IMR-90 (cell line): ENCODE results near the gene NUBPL. TPM values are rescaled to one million over a fixed set of nuclear protein-coding genes. Genes with fewer than 3 reads are reported as not detected.
"Not testable (repeated sequence)": the region's sequence is repeated elsewhere in the genome, so short reads cannot be mapped to it uniquely, and the experiment has no call there.

Experiments used
- ATAC-seq: fragments of 200-7000 bp; cut with Tn5 transposase; 2 replicates; pipeline ENCODE4 v1.9.1; 2020; ENCODE audit warnings: low read depth, mild to moderate bottlenecking, moderate library complexity
- BruUV-seq: library from RNA; stranded (reverse); fragments of 400-500 nt; replicated peaks from 2 replicates; lab custom pipeline; 2021; lab: Mats Ljungman, UMichigan
- CTCF ChIA-PET: fragments of 300-600 bp; formaldehyde crosslinking; extraction: SDS; loops from one replicate; lab custom pipeline; 2021; ENCODE audit warnings: antibody characterized with exemption; lab: Yijun Ruan, JAX
- POLR2A ChIA-PET: fragments of 300-600 bp; sonication (Branson Sonifier 250); formaldehyde crosslinking; loops from one replicate; lab custom pipeline; 2022; ENCODE audit warnings: antibody characterized with exemption; ENCODE audit not compliant: unreplicated experiment; lab: Charles Lee
- DNase-seq: peaks from one replicate; pipeline ENCODE4 v3.0.0; 2013
- H2AFZ ChIP-seq: replicated peaks from 2 replicates; pipeline ENCODE3; 2013; ENCODE audit warnings: low read length, mild to moderate bottlenecking; ENCODE audit not compliant: poor library complexity
- H2AK5ac ChIP-seq: 2 replicates; pipeline ENCODE4 v1.6.1; 2013; ENCODE audit warnings: low read depth, low read length, inconsistent platforms
- H2AK9ac ChIP-seq: replicated peaks from 2 replicates; pipeline ENCODE3; 2013; ENCODE audit warnings: mild to moderate bottlenecking, low read depth, low read length, moderate library complexity; ENCODE audit not compliant: poor library complexity
- H2BK120ac ChIP-seq: 2 replicates; pipeline ENCODE4 v1.6.1; 2013; ENCODE audit warnings: low read depth, low read length, inconsistent platforms
- H2BK15ac ChIP-seq: 3 replicates; pipeline ENCODE4 v1.6.1; 2013; ENCODE audit warnings: low read depth, low read length, inconsistent platforms
- H2BK20ac ChIP-seq: 2 replicates; pipeline ENCODE4 v1.6.1; 2013; ENCODE audit warnings: low read depth, mild to moderate bottlenecking, inconsistent platforms, low read length, moderate library complexity
- H2BK5ac ChIP-seq: 2 replicates; pipeline ENCODE4 v1.6.1; 2013; ENCODE audit warnings: mild to moderate bottlenecking, low read depth, low read length, inconsistent platforms; ENCODE audit not compliant: poor library complexity, severe bottlenecking
- H3K14ac ChIP-seq: replicated peaks from 2 replicates; pipeline ENCODE4 v1.6.1; 2013; ENCODE audit warnings: low read depth, low read length, inconsistent platforms
- H3K18ac ChIP-seq: 2 replicates; pipeline ENCODE4 v1.6.1; 2013; ENCODE audit warnings: low read depth, low read length, control low read depth
- H3K23ac ChIP-seq: 2 replicates; pipeline ENCODE4 v1.6.1; 2013; ENCODE audit warnings: low read depth, low read length, inconsistent platforms
- H3K27ac ChIP-seq: 2 replicates; pipeline ENCODE4 v1.5.1; 2013; ENCODE audit warnings: mild to moderate bottlenecking, control low read depth, low read length; ENCODE audit not compliant: insufficient read depth
- H3K27me3 ChIP-seq: 2 replicates; pipeline ENCODE4 v1.6.1; 2013; ENCODE audit warnings: low read length; ENCODE audit not compliant: control insufficient read depth, insufficient read depth
- H3K36me3 ChIP-seq: 2 replicates; pipeline ENCODE4 v1.6.1; 2013; ENCODE audit warnings: low read length, mixed read lengths; ENCODE audit not compliant: control insufficient read depth, insufficient read depth
- H3K4ac ChIP-seq: 2 replicates; pipeline ENCODE4 v1.6.1; 2013; ENCODE audit warnings: low read depth, low read length, inconsistent platforms
- H3K4me1 ChIP-seq: 2 replicates; pipeline ENCODE4 v1.6.1; 2013; ENCODE audit warnings: low read length, mixed read lengths; ENCODE audit not compliant: control insufficient read depth, insufficient read depth
- H3K4me2 ChIP-seq: 2 replicates; pipeline ENCODE4 v1.6.1; 2013; ENCODE audit warnings: low read depth, mild to moderate bottlenecking, control low read depth, low read length, moderate library complexity
- H3K4me3 ChIP-seq: 2 replicates; pipeline ENCODE4 v1.5.1; 2013; ENCODE audit warnings: low read depth, mild to moderate bottlenecking, control low read depth, low read length, moderate library complexity; ENCODE audit not compliant: insufficient read depth
- H3K56ac ChIP-seq: 2 replicates; pipeline ENCODE4 v1.6.1; 2013; ENCODE audit warnings: low read length, inconsistent platforms; ENCODE audit not compliant: insufficient read depth; ENCODE audit errors: extremely low read depth
- H3K79me1 ChIP-seq, 2 experiments: 2 replicates each; pipeline ENCODE4 v1.6.1; 2013; ENCODE audit warnings: low read length in 2 of 2, inconsistent platforms in 1 of 2, low read depth in 1 of 2
- H3K9ac ChIP-seq: 2 replicates; pipeline ENCODE4 v1.6.1; 2013; ENCODE audit warnings: low read depth, low read length, control low read depth
- H3K9me1 ChIP-seq: 2 replicates; pipeline ENCODE4 v1.6.1; 2013; ENCODE audit warnings: low read length, inconsistent platforms; ENCODE audit not compliant: insufficient read depth
- H3K9me3 ChIP-seq: 2 replicates; pipeline ENCODE4 v1.6.1; 2013; ENCODE audit warnings: low read length; ENCODE audit not compliant: control insufficient read depth, insufficient read depth
- H4K20me1 ChIP-seq: 2 replicates; pipeline ENCODE4 v1.6.1; 2013; ENCODE audit warnings: low read length, inconsistent platforms; ENCODE audit not compliant: insufficient read depth
- H4K5ac ChIP-seq: 2 replicates; pipeline ENCODE4 v1.6.1; 2013; ENCODE audit warnings: mild to moderate bottlenecking, low read depth, low read length, control low read depth
- H4K8ac ChIP-seq, 2 experiments: 2 replicates each; pipeline ENCODE4 v1.6.1; 2013; ENCODE audit warnings: low read depth in 2 of 2, low read length in 2 of 2, control low read depth in 1 of 2, inconsistent platforms in 1 of 2
- H4K91ac ChIP-seq: 2 replicates; pipeline ENCODE4 v1.6.1; 2013; ENCODE audit warnings: low read depth, low read length, inconsistent platforms; ENCODE audit not compliant: insufficient read depth
- WGBS, 2 experiments: methylation state at CpG; one replicate each; pipeline versions ENCODE4 v1.1.5 to v1.1.7; 2013; ENCODE audit warnings: missing lambda C conversion rate in 2 of 2; ENCODE audit not compliant: insufficient read length in 1 of 2; ENCODE audit errors: extremely low coverage in 2 of 2; 5-methylcytosine and 5-hydroxymethylcytosine counted together
- dilution Hi-C: fragments of 300-500 bp; cut with HindIII; formaldehyde crosslinking; loops from one replicate; pipeline ENCODE4 v1.14.3; 2018; ENCODE audit warnings: low sequenced_read_pairs; ENCODE audit not compliant: unreplicated experiment
- in situ Hi-C: fragments of 300-500 bp; cut with MboI; formaldehyde crosslinking; loops from 3 replicates; pipeline ENCODE4 v1.14.3; 2019; ENCODE audit warnings: low sequenced_read_pairs, inconsistent platforms, mixed read lengths
- intact Hi-C: fragments of 100-400 bp; cut with micrococcal nuclease; formaldehyde crosslinking; loops from 2 replicates; pipeline ENCODE4 v1.10.0; 2022
- polyA plus RNA-seq, 3 experiments: library from polyadenylated mRNA; depleted of rRNA; stranded (reverse); fragments of >200 nt; gene quantifications; 2 replicates each; pipeline ENCODE4 v1.2.3, GENCODE V29; 2012; ENCODE audit warnings: low replicate concordance in 1 of 3
- total RNA-seq: library from RNA; depleted of rRNA; stranded (reverse); fragments of >200 nt; gene quantifications from 2 replicates; pipeline ENCODE4 v1.2.3, GENCODE V29; 2012

NUBPL gene
- total and polyA plus RNA-seq, 2 of the 4 experiments (the other 2 are of a cell fraction) = 5.4 to 11.5 TPM

DNA sequence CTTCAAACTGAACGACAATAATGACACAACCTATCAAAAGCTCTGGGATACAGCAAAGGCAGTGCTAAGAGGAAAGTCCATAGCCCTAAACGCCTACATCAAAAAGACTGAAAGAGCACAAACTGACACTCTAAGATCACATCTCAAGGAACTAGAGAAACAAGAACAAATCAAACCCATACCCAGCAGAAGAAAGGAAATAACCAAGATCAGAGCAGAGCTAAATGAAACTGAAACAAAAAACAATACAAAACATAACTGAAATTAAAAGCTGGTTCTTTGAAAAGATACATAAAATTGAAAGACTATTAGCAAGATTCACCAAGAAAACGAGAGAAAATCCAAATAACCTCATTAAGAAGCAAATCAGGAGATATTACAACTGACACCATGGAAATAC, 306.9 kb downstream of the NUBPL start:
- POLR2A ChIA-PET = not testable (repeated sequence)

More for the DNA sequence above, 306.9 kb downstream of the NUBPL start:
- BruUV-seq, H3K4ac ChIP-seq, H3K79me1 ChIP-seq, H3K9me3 ChIP-seq, DNase-seq, H2BK20ac ChIP-seq, H2BK120ac ChIP-seq, H4K91ac ChIP-seq, dilution Hi-C loops, H2BK5ac ChIP-seq, ATAC-seq, H3K4me1 ChIP-seq, H3K14ac ChIP-seq, H3K56ac ChIP-seq, H3K18ac ChIP-seq, H3K9ac ChIP-seq, H2AK9ac ChIP-seq, H2AK5ac ChIP-seq, H3K4me2 ChIP-seq, H4K8ac ChIP-seq, H3K23ac ChIP-seq, intact Hi-C loops, H3K36me3 ChIP-seq, H3K9me1 ChIP-seq, H4K20me1 ChIP-seq, in situ Hi-C loops, H3K4me3 ChIP-seq, H3K27me3 ChIP-seq, H2AFZ ChIP-seq, H4K5ac ChIP-seq, H3K27ac ChIP-seq, H2BK15ac ChIP-seq: not testable (repeated sequence)
- no CpG with 5 or more reads among the region's 3 CpGs for WGBS, 2 experiments
- CTCF ChIA-PET = interaction anchor here (0.6 kb wide), 1 partner anchor 601 kb away, joined by 6 read pairs; no protein-coding TSS in a partner anchor
